Transverse colon (tissue), 4 donors: ENCODE results near the gene TCTN3. TPM values are rescaled to one million over a fixed set of nuclear protein-coding genes. Genes with fewer than 3 reads are reported as not detected.

Experiments
- DNase-seq: peaks from one replicate; pipeline ENCODE4 v3.0.0-alpha.2; 2019
- H3K27ac ChIP-seq, 4 donors: fragments of 200-600 bp; sonication (generic); 2 replicates each; pipeline ENCODE4 v1.5.1; 2016 to 2018; ENCODE audit warnings: inconsistent platforms in 4 of 4
- H3K27me3 ChIP-seq: fragments of 200-600 bp; sonication (generic); 2 replicates; pipeline ENCODE4 v1.5.1; 2017; ENCODE audit warnings: inconsistent platforms
- H3K36me3 ChIP-seq, 4 donors: fragments of 200-600 bp; sonication (generic); 2 replicates each; pipeline ENCODE4 v1.5.1; 2017 to 2019; ENCODE audit warnings: inconsistent platforms in 4 of 4
- H3K4me1 ChIP-seq, 4 donors: fragments of 200-600 bp; sonication (generic); 2 replicates each; pipeline ENCODE4 v1.5.1; 2017 to 2020; ENCODE audit warnings: inconsistent platforms in 4 of 4
- H3K4me3 ChIP-seq, 4 donors: fragments of 200-600 bp; sonication (generic); 1 replicate in 1 of 4; 2 replicates in 3 of 4; pipeline versions ENCODE4 v1.5.1 to v1.6.1; 2017 to 2019; ENCODE audit warnings: inconsistent platforms in 4 of 4
- H3K9me3 ChIP-seq, 2 donors: fragments of 200-600 bp; sonication (generic); 2 replicates each; pipeline ENCODE4 v1.5.1; 2017 to 2019; ENCODE audit warnings: inconsistent platforms in 2 of 2
- EP300 ChIP-seq: sonication (generic); formaldehyde crosslinking; IDR thresholded peaks from one replicate; pipeline ENCODE4 v1.6.1; 2017; ENCODE audit warnings: antibody characterized with exemption, low read depth
- POLR2A ChIP-seq: fragments of 450-650 bp; IDR thresholded peaks from one replicate; pipeline ENCODE4 v1.6.1; 2016; ENCODE audit warnings: antibody characterized with exemption, mild to moderate bottlenecking, moderate library complexity
- POLR2AphosphoS5 ChIP-seq, 3 donors: sonication (generic); formaldehyde crosslinking; IDR thresholded peaks; one replicate each; pipeline ENCODE4 v1.6.1; 2016; ENCODE audit warnings: antibody characterized with exemption in 3 of 3
- WGBS, 2 donors: methylation state at CpG; one replicate each; pipeline ENCODE4 v1.1.5; 2018; ENCODE audit warnings: low coverage in 1 of 2; 5-methylcytosine and 5-hydroxymethylcytosine counted together
- in situ Hi-C, 4 donors: fragments of 200-750 bp; cut with MboI; loops; one replicate each; pipeline versions ENCODE4 v1.15.0 to v1.15.1; 2017; ENCODE audit warnings: low sequenced_read_pairs in 3 of 4, low pct_ligation_motif_present in 1 of 4, low pct_unique_long_range_greater_than_20kb in 1 of 4
- intact Hi-C: fragments of 100-400 bp; cut with DNase I; formaldehyde crosslinking; loops from one replicate; pipeline ENCODE4 v1.15.1; 2023; ENCODE audit warnings: low total_unique reads
- total RNA-seq, 4 donors: library from RNA; depleted of rRNA; stranded (reverse); fragments of >200 nt; gene quantifications; one replicate each; pipeline ENCODE4 v1.1.0, GENCODE V29; 2016
- TF ChIP-seq, protein P1 (sequence below), 5 experiments: fragments of 200-600 bp in 3 of 5; fragments of 450-650 bp in 2 of 5; sonication (generic) in 3 of 5; IDR thresholded peaks; 1 replicate in 2 of 5; 2 replicates in 3 of 5; pipeline ENCODE4 v1.5.1; 2016 to 2017; ENCODE audit warnings: antibody characterized with exemption in 5 of 5, inconsistent platforms in 3 of 5, mild to moderate bottlenecking in 2 of 5, moderate library complexity in 1 of 5

Gene TCTN3
- total RNA-seq, 4 donors from 2014 or later, result 11.2 to 25.5 (median 20.7) TPM

DNA sequence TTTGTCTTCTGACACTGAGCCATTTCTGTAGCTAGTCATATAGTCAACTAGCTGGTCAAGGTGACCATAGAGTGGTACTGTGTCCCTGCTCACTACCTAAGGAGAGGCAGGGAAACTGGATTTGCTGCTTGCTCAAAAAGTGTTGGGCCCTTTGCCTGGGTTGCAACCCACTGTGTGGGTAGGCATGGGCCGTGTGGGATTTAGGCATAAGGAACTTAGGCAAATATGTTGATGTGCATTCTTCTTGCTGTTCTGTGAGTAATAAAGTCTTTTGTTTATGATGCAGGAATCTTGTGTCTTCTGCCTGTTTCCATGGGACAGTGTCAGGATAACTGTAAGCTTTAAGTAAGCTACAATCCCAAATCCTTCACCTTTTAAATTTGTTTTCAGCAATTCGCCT lies 23.1 kb upstream of the TCTN3 start:
- DNase-seq, result no peak
- H3K4me3 ChIP-seq, result no peak overlapping the region
- WGBS, 2 donors, result 83% methylated on average over 1 to 2 of the region's 2 CpGs
- intact Hi-C loops, result no loop called here
- no peaks in the 10 kb centered on the region for H3K9me3 ChIP-seq
- TF ChIP-seq EP300, result no peak
- no peak for TF ChIP-seq POLR2AphosphoS5 (IDR thresholded peaks at IDR 0.05)
- TF ChIP-seq POLR2A, result no peak
- TF ChIP-seq, protein P1, sequence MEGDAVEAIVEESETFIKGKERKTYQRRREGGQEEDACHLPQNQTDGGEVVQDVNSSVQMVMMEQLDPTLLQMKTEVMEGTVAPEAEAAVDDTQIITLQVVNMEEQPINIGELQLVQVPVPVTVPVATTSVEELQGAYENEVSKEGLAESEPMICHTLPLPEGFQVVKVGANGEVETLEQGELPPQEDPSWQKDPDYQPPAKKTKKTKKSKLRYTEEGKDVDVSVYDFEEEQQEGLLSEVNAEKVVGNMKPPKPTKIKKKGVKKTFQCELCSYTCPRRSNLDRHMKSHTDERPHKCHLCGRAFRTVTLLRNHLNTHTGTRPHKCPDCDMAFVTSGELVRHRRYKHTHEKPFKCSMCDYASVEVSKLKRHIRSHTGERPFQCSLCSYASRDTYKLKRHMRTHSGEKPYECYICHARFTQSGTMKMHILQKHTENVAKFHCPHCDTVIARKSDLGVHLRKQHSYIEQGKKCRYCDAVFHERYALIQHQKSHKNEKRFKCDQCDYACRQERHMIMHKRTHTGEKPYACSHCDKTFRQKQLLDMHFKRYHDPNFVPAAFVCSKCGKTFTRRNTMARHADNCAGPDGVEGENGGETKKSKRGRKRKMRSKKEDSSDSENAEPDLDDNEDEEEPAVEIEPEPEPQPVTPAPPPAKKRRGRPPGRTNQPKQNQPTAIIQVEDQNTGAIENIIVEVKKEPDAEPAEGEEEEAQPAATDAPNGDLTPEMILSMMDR (IDR thresholded peaks at IDR 0.05), result no peak
- no peaks in the 10 kb centered on the region for H3K4me1 ChIP-seq
- no peak overlapping the region for H3K27ac ChIP-seq
- H3K36me3 ChIP-seq, result no peaks in the 10 kb centered on the region
- in situ Hi-C loops, result no loop called here
- H3K27me3 ChIP-seq, result no peaks in the 10 kb centered on the region

DNA sequence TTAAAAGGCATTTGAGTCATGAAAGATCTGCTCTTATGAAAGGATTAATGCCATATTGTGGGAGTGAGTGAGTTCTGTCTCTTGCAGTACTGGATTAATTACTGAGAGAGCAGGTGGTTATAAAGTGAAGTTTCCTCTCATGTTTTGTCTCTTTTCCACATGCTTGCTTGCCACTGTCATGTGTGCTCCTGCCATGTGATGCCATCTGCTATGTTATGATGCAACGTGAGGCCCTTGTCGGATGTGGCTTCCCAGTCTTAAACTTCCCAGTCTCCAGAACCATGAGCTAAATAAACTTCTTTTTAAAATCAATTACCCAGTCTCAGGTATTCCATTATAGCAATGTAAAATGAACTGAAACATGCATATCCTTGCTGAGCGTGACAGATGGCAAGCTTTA lies 22.7 kb upstream of the TCTN3 start:
- in situ Hi-C loops, result no loop called here
- WGBS, 2 donors, result 80 to 93% methylated on average over 2 to 3 of the region's 3 CpGs
- TF ChIP-seq EP300 (no peak), POLR2AphosphoS5 (IDR thresholded peaks at IDR 0.05) (no peak), POLR2A (no peak)
- TF ChIP-seq, protein P1 (IDR thresholded peaks at IDR 0.05), result no peak

DNA sequence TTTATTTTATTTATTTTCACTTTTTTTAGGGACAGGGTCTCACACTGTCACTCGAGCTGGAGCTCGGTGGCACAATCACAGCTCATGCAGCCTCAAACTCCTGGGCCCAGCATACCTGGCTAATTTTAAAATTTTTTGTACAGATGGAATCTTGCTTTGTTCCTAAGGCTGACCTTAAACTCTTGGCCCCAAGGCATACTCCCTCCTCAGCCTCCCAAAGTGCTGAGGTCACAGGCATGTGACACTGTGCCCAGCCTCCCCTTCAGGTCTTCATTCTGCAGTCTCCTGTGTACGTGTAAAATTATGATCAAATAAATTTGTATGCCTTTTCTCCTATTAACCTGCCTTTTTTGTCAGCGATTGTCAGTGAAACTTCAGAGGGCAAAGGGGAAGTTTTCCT lies 17.8 kb upstream of the TCTN3 start:
- H3K4me1 ChIP-seq, result no peaks in the 10 kb centered on the region
- no peaks in the 10 kb centered on the region for H3K27me3 ChIP-seq
- H3K27ac ChIP-seq, result no peak overlapping the region
- no peak for DNase-seq
- intact Hi-C loops, result no loop called here
- no peaks in the 10 kb centered on the region for H3K36me3 ChIP-seq
- TF ChIP-seq, protein P1 (IDR thresholded peaks at IDR 0.05), result no peak
- TF ChIP-seq EP300 (no peak), POLR2A (no peak), POLR2AphosphoS5 (IDR thresholded peaks at IDR 0.05) (no peak)
- WGBS, 2 donors, result 92 to 95% methylated on average over 2 to 4 of the region's 4 CpGs
- no peak overlapping the region for H3K4me3 ChIP-seq
- in situ Hi-C loops, result no loop called here
- no peaks in the 10 kb centered on the region for H3K9me3 ChIP-seq

More for the DNA sequence above, 22.7 kb upstream of the TCTN3 start:
- intact Hi-C loops, result no loop called here
- H3K36me3 ChIP-seq, result no peaks in the 10 kb centered on the region
- H3K27me3 ChIP-seq, result no peaks in the 10 kb centered on the region
- no peak for DNase-seq
- H3K27ac ChIP-seq, result no peak overlapping the region
- H3K4me3 ChIP-seq, result no peak overlapping the region
- H3K4me1 ChIP-seq, result no peaks in the 10 kb centered on the region
- H3K9me3 ChIP-seq, result no peaks in the 10 kb centered on the region

DNA sequence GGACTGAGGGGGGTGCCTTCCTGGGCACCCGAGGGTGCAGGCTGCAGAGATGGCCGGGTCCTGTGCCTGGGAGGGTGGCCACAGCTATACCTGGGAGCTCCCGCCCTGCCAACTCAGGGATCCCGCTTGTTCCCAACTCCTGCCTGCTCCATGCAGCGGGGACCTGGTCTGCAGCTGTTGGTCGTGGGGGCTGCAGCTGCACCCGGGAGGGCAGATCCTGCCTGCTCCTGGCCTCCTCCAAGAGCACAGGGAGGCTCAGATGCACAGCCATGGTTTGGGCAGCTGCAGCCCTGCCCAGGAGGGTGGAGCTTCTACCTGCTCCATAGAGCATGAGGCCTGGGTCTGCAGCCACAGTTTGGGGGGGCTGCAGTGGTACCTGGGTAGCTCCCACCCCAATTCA lies 13.3 kb upstream of the TCTN3 start:
- intact Hi-C loops (no loop called here), in situ Hi-C loops (no loop called here)
- Histone ChIP-seq H3K9me3 (no peaks in the 10 kb centered on the region), H3K27ac (no peak overlapping the region), H3K36me3 (no peaks in the 10 kb centered on the region), H3K4me1 (no peaks in the 10 kb centered on the region), H3K4me3 (no peak overlapping the region), H3K27me3 (no peaks in the 10 kb centered on the region)
- WGBS, 2 donors, result 90 to 100% methylated on average over 2 to 7 of the region's 7 CpGs
- DNase-seq, result no peak
- TF ChIP-seq POLR2AphosphoS5 (IDR thresholded peaks at IDR 0.05) (no peak), EP300 (no peak), POLR2A (no peak)
- TF ChIP-seq, protein P1 (IDR thresholded peaks at IDR 0.05), result no peak
